CD4-positive, alpha-beta memory T cell (primary cell): ENCODE results near the gene LPCAT4. TPM values are rescaled to one million over a fixed set of nuclear protein-coding genes. Genes with fewer than 3 reads are reported as not detected.
"Not testable (repeated sequence)": the region's sequence is repeated elsewhere in the genome, so short reads cannot be mapped to it uniquely, and the experiment has no call there.

ENCODE experiments used
- CTCF ChIA-PET: fragments of 350-600 bp; sonication (Branson Sonifier 250); formaldehyde crosslinking; loops from one replicate; lab custom pipeline; 2021; ENCODE audit warnings: inconsistent platforms; ENCODE audit not compliant: partially characterized antibody; lab: Charles Lee
- POLR2A ChIA-PET: fragments of 350-600 bp; sonication (Branson Sonifier 250); formaldehyde crosslinking; loops from one replicate; lab custom pipeline; 2021; ENCODE audit not compliant: partially characterized antibody; lab: Charles Lee
- DNase-seq, 5 donors: peaks; one replicate each; pipeline versions ENCODE4 v3.0.0 to v3.0.0-alpha.2; 2020 to 2022; ENCODE audit warnings: mixed read lengths in 1 of 5
- H3K27ac ChIP-seq: one replicate; pipeline ENCODE4 v1.7.0; 2013; ENCODE audit warnings: low read depth, low read length
- H3K27me3 ChIP-seq: 2 replicates; pipeline ENCODE4 v1.7.0; 2013; ENCODE audit warnings: mild to moderate bottlenecking, low read length, moderate library complexity; ENCODE audit not compliant: insufficient read depth
- H3K36me3 ChIP-seq: 2 replicates; pipeline ENCODE4 v1.7.0; 2013; ENCODE audit warnings: mild to moderate bottlenecking, low read length, moderate library complexity; ENCODE audit not compliant: insufficient read depth
- H3K4me1 ChIP-seq: 2 replicates; pipeline ENCODE4 v1.7.0; 2013; ENCODE audit warnings: mild to moderate bottlenecking, low read length, moderate library complexity; ENCODE audit not compliant: insufficient read depth
- H3K4me3 ChIP-seq, 2 donors: one replicate each; pipeline ENCODE4 v1.7.0; 2013; ENCODE audit warnings: low read length in 2 of 2, mild to moderate bottlenecking in 1 of 2
- H3K9me3 ChIP-seq, 2 donors: one replicate each; pipeline ENCODE4 v1.7.0; 2013; ENCODE audit warnings: low read length in 2 of 2, control low read depth in 1 of 2; ENCODE audit not compliant: control insufficient read depth in 1 of 2
- H3K27ac Mint-ChIP-seq, 7 donors: one replicate each; pipeline ENCODE4 v1.8.0; 2020 to 2021; ENCODE audit warnings: mixed read lengths in 7 of 7, mild to moderate bottlenecking in 6 of 7, inconsistent platforms in 3 of 7, moderate library complexity in 3 of 7
- H3K27me3 Mint-ChIP-seq, 2 donors: one replicate each; pipeline ENCODE4 v1.8.0; 2020 to 2021; ENCODE audit warnings: mixed read lengths in 2 of 2
- H3K36me3 Mint-ChIP-seq, 2 donors: one replicate each; pipeline ENCODE4 v1.8.0; 2020 to 2021; ENCODE audit warnings: mixed read lengths in 2 of 2, inconsistent platforms in 1 of 2, mild to moderate bottlenecking in 1 of 2
- H3K4me1 Mint-ChIP-seq, 4 donors: one replicate each; pipeline ENCODE4 v1.8.0; 2020 to 2021; ENCODE audit warnings: mixed read lengths in 4 of 4, mild to moderate bottlenecking in 1 of 4
- H3K4me3 Mint-ChIP-seq, 8 donors: one replicate each; pipeline ENCODE4 v1.8.0; 2020 to 2021; ENCODE audit warnings: mixed read lengths in 8 of 8, mild to moderate bottlenecking in 7 of 8, moderate library complexity in 6 of 8, inconsistent platforms in 3 of 8
- H3K9me3 Mint-ChIP-seq, 8 donors: one replicate each; pipeline ENCODE4 v1.8.0; 2020 to 2021; ENCODE audit warnings: mixed read lengths in 8 of 8, mild to moderate bottlenecking in 5 of 8, inconsistent platforms in 3 of 8, moderate library complexity in 1 of 8
- intact Hi-C: fragments of 100-400 bp; cut with micrococcal nuclease; formaldehyde crosslinking; loops from one replicate; pipeline ENCODE4 v1.15.1; 2023
- polyA plus RNA-seq, 2 donors: library from polyadenylated mRNA; unstranded; fragments of 300-500 nt; fragmentation: Illumina TruSeq; gene quantifications; one replicate each; pipeline ENCODE4 v1.2.3, GENCODE V29; 2021
- total RNA-seq, 2 experiments: library from RNA; stranded (reverse); gene quantifications; one replicate each; pipeline ENCODE4 v1.2.3, GENCODE V29; 2021

Gene LPCAT4, protein sequence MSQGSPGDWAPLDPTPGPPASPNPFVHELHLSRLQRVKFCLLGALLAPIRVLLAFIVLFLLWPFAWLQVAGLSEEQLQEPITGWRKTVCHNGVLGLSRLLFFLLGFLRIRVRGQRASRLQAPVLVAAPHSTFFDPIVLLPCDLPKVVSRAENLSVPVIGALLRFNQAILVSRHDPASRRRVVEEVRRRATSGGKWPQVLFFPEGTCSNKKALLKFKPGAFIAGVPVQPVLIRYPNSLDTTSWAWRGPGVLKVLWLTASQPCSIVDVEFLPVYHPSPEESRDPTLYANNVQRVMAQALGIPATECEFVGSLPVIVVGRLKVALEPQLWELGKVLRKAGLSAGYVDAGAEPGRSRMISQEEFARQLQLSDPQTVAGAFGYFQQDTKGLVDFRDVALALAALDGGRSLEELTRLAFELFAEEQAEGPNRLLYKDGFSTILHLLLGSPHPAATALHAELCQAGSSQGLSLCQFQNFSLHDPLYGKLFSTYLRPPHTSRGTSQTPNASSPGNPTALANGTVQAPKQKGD
- total RNA-seq (100 to 1,000 TPM; 100 to 108 TPM), polyA plus RNA-seq (10 to 100 TPM; 19.0 to 23.4 TPM)

DNA sequence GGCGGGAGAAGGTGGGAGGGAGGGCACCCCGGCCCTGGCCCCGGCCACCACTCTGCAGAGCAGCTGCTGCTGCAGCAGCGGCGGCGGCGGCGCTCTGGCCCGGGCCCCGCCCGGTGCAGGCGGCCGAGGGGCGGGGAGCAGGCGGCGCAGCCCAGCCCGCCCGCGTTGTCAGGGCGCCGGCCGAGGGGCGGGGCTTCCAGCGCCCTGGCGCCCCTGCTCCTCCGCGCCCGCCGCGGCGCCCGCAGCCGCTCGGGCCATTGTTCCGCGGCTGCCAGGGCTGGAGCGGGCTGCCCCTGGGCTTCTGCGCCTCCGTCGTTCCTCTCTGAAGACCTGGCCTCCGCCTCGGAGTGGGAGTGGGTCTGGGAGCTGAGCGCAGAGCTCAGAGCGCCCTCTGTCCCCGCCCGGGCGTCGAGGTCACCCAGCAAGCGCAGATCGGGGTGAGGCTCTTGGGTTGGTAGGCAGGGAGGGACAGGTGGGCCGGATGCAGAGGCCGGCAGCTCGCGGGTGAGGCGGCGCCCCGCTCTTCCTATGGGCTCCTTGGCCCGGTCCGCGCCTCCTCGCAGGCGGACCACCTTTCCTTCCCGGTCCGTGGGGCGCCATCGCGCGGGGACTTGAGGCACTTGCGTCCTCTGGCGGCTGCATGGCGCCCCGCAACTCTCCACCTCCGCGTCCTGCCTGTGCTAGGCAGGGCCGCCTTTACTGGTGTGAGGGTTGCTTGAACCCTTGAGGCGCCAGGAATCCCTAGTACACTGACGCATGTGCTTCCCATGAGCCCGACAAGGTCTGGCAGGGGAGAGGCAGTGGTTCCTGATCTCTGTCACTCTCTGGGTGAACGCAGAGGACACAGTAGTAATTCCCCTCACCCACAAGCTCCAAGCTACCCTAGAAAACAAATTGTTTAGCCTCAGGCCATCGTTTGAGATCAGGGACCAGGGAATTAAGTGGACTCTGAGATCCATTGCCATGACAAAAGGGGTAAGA, at the start of gene LPCAT4:
Gene LPCAT4 (minus strand): TSS at position 96 of the 981 bp plus-strand sequence. CDS start 96 bp downstream, outside the sequence.
- CTCF ChIA-PET = interaction anchor here (0.6 to 5.7 kb wide), 39 partner anchors 8 to 306 kb away, joined by 3 to 111 read pairs (median 4); partner anchors contain the start of genes GOLGA8A, GOLGA8B, KATNBL1 and NOP10
- peak; percentile 89 to 93 (median 92) for DNase-seq
- intact Hi-C loops = loop anchor here (1.0 to 10.0 kb wide), 8 partner anchors 24 to 617 kb away; partner anchors contain the start of genes KATNBL1, NOP10, NUTM1 and PGBD4

DNA sequence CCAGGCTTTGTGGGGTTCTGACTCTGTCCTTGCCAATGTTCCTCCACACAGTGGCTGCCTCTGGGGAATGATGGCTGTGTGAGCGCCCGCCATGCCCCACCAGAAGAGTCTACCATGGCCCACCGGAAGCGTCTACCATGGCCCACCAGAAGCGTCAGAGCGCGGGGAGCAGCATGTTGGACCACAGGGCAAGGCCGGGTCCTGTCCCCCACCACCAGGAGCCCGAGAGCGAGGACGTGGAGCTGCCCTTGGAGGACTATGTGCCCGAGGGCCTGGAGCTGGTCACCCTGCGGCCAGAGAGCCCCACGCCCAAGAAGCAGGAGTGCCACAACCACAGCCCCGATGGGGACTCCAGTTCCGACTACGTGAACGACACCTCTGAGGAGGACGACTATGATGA, 42.5 kb upstream of the LPCAT4 start:
- H3K4me1 Mint-ChIP-seq, H3K36me3 ChIP-seq, DNase-seq, CTCF ChIA-PET, H3K9me3 ChIP-seq, H3K4me3 Mint-ChIP-seq, intact Hi-C loops, POLR2A ChIA-PET, H3K27me3 Mint-ChIP-seq, H3K27ac Mint-ChIP-seq, H3K36me3 Mint-ChIP-seq, H3K4me3 ChIP-seq, H3K27me3 ChIP-seq, H3K4me1 ChIP-seq, H3K9me3 Mint-ChIP-seq, H3K27ac ChIP-seq: not testable (repeated sequence)

More for the DNA sequence above, at the start of gene LPCAT4:
- POLR2A ChIA-PET = interaction anchor here (0.6 to 4.1 kb wide), 31 partner anchors 9 to 621 kb away, joined by 3 to 144 read pairs (median 4); partner anchors contain the start of genes AQR, AVEN, EMC4 and EMC7
- H3K9me3 Mint-ChIP-seq = peaks cover 0 to 2% (median 0%) of the 10 kb centered on the region in 8 donors
- no peaks in the 10 kb centered on the region for H3K27me3 Mint-ChIP-seq
- Histone ChIP-seq H3K9me3 (no peaks in the 10 kb centered on the region), H3K4me3 (peak within 1 kb of the TSS; percentile 86 to 94), H3K27me3 (no peaks in the 10 kb centered on the region), H3K27ac (peak within 1 kb of the TSS; percentile 87), H3K4me1 (peaks cover 31% of the 10 kb centered on the region), H3K36me3 (peaks cover 11% of the 10 kb centered on the region)
- H3K4me3 Mint-ChIP-seq = peak within 1 kb of the TSS; percentile 94 to 99 (median 97)
- H3K27ac Mint-ChIP-seq = peak within 1 kb of the TSS; percentile 94 to 97 (median 96)
- peaks cover 7 to 22% of the 10 kb centered on the region in 2 donors for H3K36me3 Mint-ChIP-seq
- H3K4me1 Mint-ChIP-seq = peaks cover 27 to 57% (median 38%) of the 10 kb centered on the region in 4 donors

DNA sequence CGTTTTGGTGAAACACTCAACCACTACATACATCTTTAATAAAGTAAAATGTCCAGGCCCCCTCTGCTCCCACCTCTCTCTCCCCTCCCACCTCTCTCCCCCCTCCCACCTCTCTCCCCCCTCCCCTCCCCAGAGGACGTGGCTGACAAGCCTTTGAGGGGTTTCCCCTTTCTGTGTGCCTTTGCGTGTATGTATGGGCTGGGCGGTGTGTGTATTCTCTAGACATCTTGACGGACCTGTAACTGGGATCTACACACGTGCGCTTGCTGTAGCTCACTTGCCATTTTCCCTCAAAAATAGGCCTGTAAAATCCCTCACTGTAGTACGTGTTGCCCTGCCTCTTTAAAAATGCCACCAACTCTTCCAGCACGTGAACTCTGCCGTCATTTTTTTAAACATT, 42.0 kb upstream of the LPCAT4 start:
- H3K27me3 ChIP-seq, H3K4me3 ChIP-seq, H3K27ac ChIP-seq, H3K9me3 ChIP-seq, H3K4me3 Mint-ChIP-seq, H3K4me1 Mint-ChIP-seq, intact Hi-C loops, H3K9me3 Mint-ChIP-seq, H3K36me3 ChIP-seq, DNase-seq, CTCF ChIA-PET, H3K4me1 ChIP-seq, H3K27ac Mint-ChIP-seq, H3K27me3 Mint-ChIP-seq, POLR2A ChIA-PET, H3K36me3 Mint-ChIP-seq: not testable (repeated sequence)

DNA sequence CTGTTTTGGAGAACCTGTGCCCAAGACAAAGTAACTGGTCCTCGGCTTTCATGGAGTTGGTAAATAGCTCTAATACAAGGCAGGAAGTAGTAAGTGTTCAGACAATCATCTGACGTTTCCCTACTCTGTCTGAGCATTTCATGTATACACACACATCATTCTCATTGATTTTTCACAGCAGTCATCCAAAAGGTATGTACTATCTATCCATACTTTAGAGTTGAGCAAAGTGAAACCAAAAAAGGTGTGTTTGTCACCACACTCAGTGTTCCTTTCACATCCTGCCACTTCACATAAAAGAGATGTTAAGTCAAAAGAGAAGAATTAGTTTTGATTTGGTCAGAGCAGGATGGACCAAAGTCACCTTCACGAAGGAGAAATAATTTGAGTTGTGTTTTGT, 36.9 kb upstream of the LPCAT4 start:
- H3K27ac ChIP-seq, H3K36me3 Mint-ChIP-seq, CTCF ChIA-PET, DNase-seq, H3K27ac Mint-ChIP-seq, H3K4me3 Mint-ChIP-seq, H3K27me3 ChIP-seq, H3K27me3 Mint-ChIP-seq, H3K9me3 Mint-ChIP-seq, intact Hi-C loops, H3K4me1 Mint-ChIP-seq, H3K4me1 ChIP-seq, POLR2A ChIA-PET, H3K4me3 ChIP-seq, H3K36me3 ChIP-seq, H3K9me3 ChIP-seq: not testable (repeated sequence)

DNA sequence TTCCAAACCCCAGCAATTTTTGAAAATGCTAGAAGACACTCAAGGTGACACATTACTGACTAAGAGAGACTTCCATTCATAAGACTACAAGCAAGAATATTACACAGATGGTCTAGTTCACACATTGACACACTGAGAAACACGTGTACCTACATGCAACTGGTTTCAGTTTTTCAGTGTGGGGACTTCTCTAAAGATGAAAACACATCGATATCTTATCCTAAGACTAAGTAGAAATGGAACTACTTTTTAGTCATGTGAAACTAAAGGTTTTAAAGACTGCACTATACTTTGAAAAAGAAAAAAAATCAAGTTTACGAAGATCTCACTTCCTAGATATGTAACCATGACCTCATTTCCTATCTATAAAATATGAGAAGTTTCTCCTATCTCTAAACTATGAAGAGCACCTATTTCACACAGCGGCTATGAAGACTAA, 36.2 kb upstream of the LPCAT4 start:
- H3K4me1 Mint-ChIP-seq, H3K4me1 ChIP-seq, H3K27me3 Mint-ChIP-seq, H3K4me3 ChIP-seq, H3K9me3 Mint-ChIP-seq, H3K36me3 ChIP-seq, H3K27me3 ChIP-seq, H3K9me3 ChIP-seq, intact Hi-C loops, CTCF ChIA-PET, H3K27ac Mint-ChIP-seq, POLR2A ChIA-PET, H3K36me3 Mint-ChIP-seq, DNase-seq, H3K27ac ChIP-seq, H3K4me3 Mint-ChIP-seq: not testable (repeated sequence)

DNA sequence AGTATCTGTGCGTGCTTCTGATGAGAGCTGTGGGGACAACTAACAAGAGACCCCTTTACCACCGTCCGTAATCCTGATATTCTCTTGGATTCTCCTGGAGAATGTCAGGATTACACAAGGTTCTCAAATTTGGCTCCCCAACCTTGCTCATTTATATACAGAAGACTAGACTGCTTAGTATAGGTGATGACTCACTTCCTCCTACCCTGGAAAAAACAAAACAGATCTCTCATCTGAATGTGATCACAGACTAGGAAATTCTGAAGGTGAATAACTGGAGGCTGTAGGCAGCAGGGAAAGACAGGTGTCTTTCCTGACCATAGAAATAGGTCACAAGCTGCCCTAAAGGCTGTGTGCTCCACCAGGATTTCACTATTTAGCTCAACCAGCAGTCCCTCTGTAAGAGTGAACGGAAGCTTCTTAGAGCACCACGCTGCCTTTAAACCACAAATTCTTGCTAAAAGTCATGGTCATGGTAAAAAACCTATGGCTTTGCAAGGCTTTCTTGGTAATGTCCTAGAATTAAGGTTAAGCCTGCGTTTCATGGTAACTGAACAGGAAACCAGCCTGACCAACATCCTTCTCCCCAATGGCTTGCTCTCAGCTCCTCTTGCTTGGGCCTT, 30.8 kb upstream of the LPCAT4 start:
- intact Hi-C loops = not testable (repeated sequence)

More for the DNA sequence above, 30.8 kb upstream of the LPCAT4 start:
- H3K27me3 Mint-ChIP-seq, H3K27me3 ChIP-seq, H3K4me3 Mint-ChIP-seq, H3K9me3 ChIP-seq, CTCF ChIA-PET, H3K27ac Mint-ChIP-seq, H3K9me3 Mint-ChIP-seq, H3K4me1 ChIP-seq, H3K27ac ChIP-seq, H3K4me1 Mint-ChIP-seq, H3K36me3 Mint-ChIP-seq, H3K36me3 ChIP-seq, H3K4me3 ChIP-seq, POLR2A ChIA-PET: not testable (repeated sequence)
- peak in 1 of 5 donors; percentile 4 for DNase-seq
